H1 (cell line): Measurements from ENCODE around the gene UNC79.

Source experiments
- CHD1 ChIP-seq: IDR thresholded peaks from 2 replicates; pipeline ENCODE4 v1.6.1; 2012; ENCODE audit warnings: low read depth, low read length, improper control_type of control experiment
- CHD2 ChIP-seq: IDR thresholded peaks from 2 replicates; pipeline ENCODE4 v1.6.1; 2012; ENCODE audit warnings: low read length, improper control_type of control experiment
- HDAC6 ChIP-seq: IDR thresholded peaks from one replicate; pipeline ENCODE4 v1.7.1; 2012; ENCODE audit warnings: low read depth, mild to moderate bottlenecking, inconsistent platforms, low read length, moderate library complexity
- POLR2A ChIP-seq, 2 experiments: IDR thresholded peaks; 1 replicate in 1 of 2; 2 replicates in 1 of 2; pipeline ENCODE4 v1.6.1; 2011; ENCODE audit warnings: low read depth in 2 of 2, low read length in 2 of 2, mild to moderate bottlenecking in 2 of 2; ENCODE audit errors: control extremely low read depth in 1 of 2
- TEAD4 ChIP-seq: IDR thresholded peaks from 2 replicates; pipeline ENCODE4 v1.6.1; 2012; ENCODE audit warnings: low read depth, low read length, inconsistent platforms, mixed read lengths
- USF2 ChIP-seq: IDR thresholded peaks from 2 replicates; pipeline ENCODE4 v1.6.1; 2011; ENCODE audit warnings: low read length, improper control_type of control experiment
- TF ChIP-seq, protein P1 (sequence below), 3 experiments: IDR thresholded peaks; 1 replicate in 2 of 3; 2 replicates in 1 of 3; pipeline versions ENCODE4 v1.5.1 to v1.6.1; 2011; ENCODE audit warnings: low read length in 3 of 3, mild to moderate bottlenecking in 3 of 3, inconsistent platforms in 2 of 3, low read depth in 1 of 3, moderate library complexity in 1 of 3; ENCODE audit not compliant: insufficient read depth in 1 of 3; ENCODE audit errors: control extremely low read depth in 1 of 3

DNA sequence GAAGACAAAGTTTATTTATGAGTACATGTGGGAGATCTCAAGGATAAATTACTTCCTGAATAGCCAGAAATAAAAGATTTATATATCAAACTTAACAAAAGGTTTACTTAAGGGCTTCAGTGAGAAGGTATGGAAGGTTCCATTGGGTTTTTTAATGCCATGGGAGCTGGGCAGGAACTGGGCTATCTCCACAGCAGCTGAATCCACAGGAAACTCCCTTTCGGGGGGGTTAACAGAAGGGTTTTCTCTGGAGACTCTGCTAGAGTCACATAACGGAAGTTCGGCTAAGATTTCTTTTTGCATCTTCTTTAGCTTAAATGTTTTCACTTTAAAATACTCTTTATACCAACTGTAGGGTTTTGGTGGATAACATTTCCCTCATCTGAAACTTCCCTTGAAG lies 113.5 kb downstream of the UNC79 start:
- TF ChIP-seq, protein P1, sequence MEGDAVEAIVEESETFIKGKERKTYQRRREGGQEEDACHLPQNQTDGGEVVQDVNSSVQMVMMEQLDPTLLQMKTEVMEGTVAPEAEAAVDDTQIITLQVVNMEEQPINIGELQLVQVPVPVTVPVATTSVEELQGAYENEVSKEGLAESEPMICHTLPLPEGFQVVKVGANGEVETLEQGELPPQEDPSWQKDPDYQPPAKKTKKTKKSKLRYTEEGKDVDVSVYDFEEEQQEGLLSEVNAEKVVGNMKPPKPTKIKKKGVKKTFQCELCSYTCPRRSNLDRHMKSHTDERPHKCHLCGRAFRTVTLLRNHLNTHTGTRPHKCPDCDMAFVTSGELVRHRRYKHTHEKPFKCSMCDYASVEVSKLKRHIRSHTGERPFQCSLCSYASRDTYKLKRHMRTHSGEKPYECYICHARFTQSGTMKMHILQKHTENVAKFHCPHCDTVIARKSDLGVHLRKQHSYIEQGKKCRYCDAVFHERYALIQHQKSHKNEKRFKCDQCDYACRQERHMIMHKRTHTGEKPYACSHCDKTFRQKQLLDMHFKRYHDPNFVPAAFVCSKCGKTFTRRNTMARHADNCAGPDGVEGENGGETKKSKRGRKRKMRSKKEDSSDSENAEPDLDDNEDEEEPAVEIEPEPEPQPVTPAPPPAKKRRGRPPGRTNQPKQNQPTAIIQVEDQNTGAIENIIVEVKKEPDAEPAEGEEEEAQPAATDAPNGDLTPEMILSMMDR (IDR thresholded peaks at IDR 0.05; ENCODE audit: control extremely low read depth in 1 of 3, insufficient read depth in 1 of 3, low read depth in 1 of 3, low read length in 3 of 3), result no peak
- TF ChIP-seq CHD2, result no peak
- TF ChIP-seq POLR2A (IDR thresholded peaks at IDR 0.05; ENCODE audit: control extremely low read depth in 1 of 2, low read depth in 2 of 2, low read length in 2 of 2), result no peak
- TF ChIP-seq CHD1, result no peak
- no peak for TF ChIP-seq USF2
- no peak for TF ChIP-seq TEAD4
- TF ChIP-seq HDAC6, result no peak
